GM12891 (cell line): ENCODE results near the gene WNK4.

Experiments
- PAX5 ChIP-seq: IDR thresholded peaks from 2 replicates; pipeline ENCODE4 v1.6.1; 2011; ENCODE audit warnings: low read length, moderate library complexity, mild to moderate bottlenecking; ENCODE audit not compliant: insufficient read depth, severe bottlenecking
- POLR2A ChIP-seq: IDR thresholded peaks from 2 replicates; pipeline ENCODE4 v1.6.1; 2011; ENCODE audit warnings: low read depth, low read length, control low read depth
- POLR2AphosphoS5 ChIP-seq: IDR thresholded peaks from 2 replicates; pipeline ENCODE4 v1.6.1; 2011; ENCODE audit warnings: low read depth, low read length, control low read depth
- POU2F2 ChIP-seq: IDR thresholded peaks from 2 replicates; pipeline ENCODE4 v1.6.1; 2011; ENCODE audit warnings: low read depth, mild to moderate bottlenecking, control low read depth, low read length, moderate library complexity
- SPI1 ChIP-seq: IDR thresholded peaks from 2 replicates; pipeline ENCODE4 v1.6.1; 2011; ENCODE audit warnings: low read depth, low read length, control low read depth
- TAF1 ChIP-seq: IDR thresholded peaks from 2 replicates; pipeline ENCODE4 v1.6.1; 2011; ENCODE audit warnings: low read depth, low read length, control low read depth

- TF ChIP-seq POLR2AphosphoS5 (no peak), TAF1 (no peak), POLR2A (no peak), POU2F2 (no peak), SPI1 (no peak), PAX5 (no peak)
Measured at GRCh38 chr17:42804918-42805367, 24.5 kb downstream of the WNK4 start.
